Astrocyte (in vitro differentiated cells and primary cell): ENCODE results near the gene IGF2BP2. TPM values are rescaled to one million over a fixed set of nuclear protein-coding genes. Genes with fewer than 3 reads are reported as not detected.

Experiments used
- DNase-seq: peaks from one replicate; pipeline ENCODE4 v3.0.0-alpha.2; 2010; ENCODE audit warnings: low read depth
- FAIRE-seq: peaks from 2 replicates; lab custom pipeline; 2011; peaks lifted over from hg19 to GRCh38; lab: Jason Lieb, UNC
- H2AFZ ChIP-seq: 2 replicates; pipeline ENCODE4 v1.6.0; 2012; ENCODE audit warnings: low read depth, low read length, inconsistent platforms
- H3K27ac ChIP-seq: 2 replicates; pipeline ENCODE4 v1.5.1; 2011; ENCODE audit warnings: low read depth, low read length, inconsistent platforms
- H3K27me3 ChIP-seq: 2 replicates; pipeline ENCODE4 v1.6.0; 2011; ENCODE audit warnings: low read length, inconsistent platforms; ENCODE audit not compliant: insufficient read depth
- H3K36me3 ChIP-seq: 2 replicates; pipeline ENCODE4 v1.5.1; 2011; ENCODE audit warnings: low read length, inconsistent platforms; ENCODE audit not compliant: insufficient read depth
- H3K4me1 ChIP-seq: 2 replicates; pipeline ENCODE4 v1.5.1; 2011; ENCODE audit warnings: low read length, inconsistent platforms; ENCODE audit not compliant: insufficient read depth
- H3K4me2 ChIP-seq: 2 replicates; pipeline ENCODE4 v1.6.0; 2012; ENCODE audit warnings: low read length, inconsistent platforms
- H3K4me3 ChIP-seq: 2 replicates; pipeline ENCODE4 v1.5.1; 2011; ENCODE audit warnings: low read depth, mild to moderate bottlenecking, low read length, inconsistent platforms; ENCODE audit not compliant: insufficient read depth
- H3K79me2 ChIP-seq: 2 replicates; pipeline ENCODE4 v1.6.0; 2012; ENCODE audit warnings: mild to moderate bottlenecking, low read length, inconsistent platforms; ENCODE audit not compliant: insufficient read depth
- H3K9ac ChIP-seq: 2 replicates; pipeline ENCODE4 v1.6.0; 2012; ENCODE audit warnings: mild to moderate bottlenecking, low read length, inconsistent platforms
- H3K9me3 ChIP-seq: 2 replicates; pipeline ENCODE4 v1.5.1; 2012; ENCODE audit warnings: low read depth, mild to moderate bottlenecking, low read length, inconsistent platforms; ENCODE audit not compliant: insufficient read depth
- H4K20me1 ChIP-seq: 2 replicates; pipeline ENCODE4 v1.6.0; 2012; ENCODE audit warnings: low read length, inconsistent platforms; ENCODE audit not compliant: insufficient read depth
- H3K27ac Mint-ChIP-seq: one replicate; pipeline ENCODE4 v1.8.0; 2021; ENCODE audit warnings: mild to moderate bottlenecking, mixed read lengths; ENCODE audit not compliant: unreplicated experiment
- H3K27me3 Mint-ChIP-seq: one replicate; pipeline ENCODE4 v1.8.0; 2021; ENCODE audit warnings: low read depth, mixed read lengths; ENCODE audit not compliant: unreplicated experiment
- H3K36me3 Mint-ChIP-seq: one replicate; pipeline ENCODE4 v1.8.0; 2021; ENCODE audit warnings: low read depth, mixed read lengths; ENCODE audit not compliant: unreplicated experiment
- H3K4me1 Mint-ChIP-seq: one replicate; pipeline ENCODE4 v1.8.0; 2021; ENCODE audit warnings: low read depth, mixed read lengths; ENCODE audit not compliant: unreplicated experiment
- H3K4me3 Mint-ChIP-seq: one replicate; pipeline ENCODE4 v1.8.0; 2021; ENCODE audit warnings: mild to moderate bottlenecking, moderate library complexity, mixed read lengths; ENCODE audit not compliant: unreplicated experiment
- H3K9me3 Mint-ChIP-seq: one replicate; pipeline ENCODE4 v1.8.0; 2021; ENCODE audit warnings: mild to moderate bottlenecking, mixed read lengths; ENCODE audit not compliant: unreplicated experiment
- EZH2 ChIP-seq: IDR thresholded peaks from 2 replicates; pipeline ENCODE4 v1.6.1; 2012; ENCODE audit warnings: mild to moderate bottlenecking, low read length, inconsistent platforms; ENCODE audit not compliant: insufficient read depth
- total RNA-seq: library from RNA; stranded (reverse); gene quantifications from 2 replicates; pipeline ENCODE4 v1.2.1, GENCODE V29; 2021
- TF ChIP-seq, protein P1 (sequence below): IDR thresholded peaks from 2 replicates; pipeline ENCODE4 v1.5.1; 2011; ENCODE audit warnings: low read depth, mild to moderate bottlenecking, inconsistent platforms, low read length, moderate library complexity; ENCODE audit not compliant: insufficient read depth

The IGF2BP2 gene
- total RNA-seq, 1 donor from 2014 or later = 162 TPM

DNA sequence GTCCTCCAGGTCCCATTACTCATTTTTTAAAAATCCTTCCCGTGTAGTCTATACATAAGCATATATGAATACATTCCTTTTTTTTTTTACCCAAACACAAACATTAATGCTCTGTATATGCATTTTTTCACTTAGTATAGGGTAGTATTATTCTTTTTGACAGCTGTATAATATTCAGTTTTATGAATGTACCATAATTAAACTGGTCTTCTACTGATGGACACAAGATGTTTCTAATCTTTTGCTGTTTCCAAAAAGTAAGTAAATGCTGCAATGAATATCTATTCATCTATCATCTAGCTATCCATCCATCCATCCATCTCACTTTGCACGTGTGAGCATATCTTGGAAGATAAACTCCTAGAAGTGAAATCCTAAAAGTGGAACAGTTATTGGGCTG is 110.8 kb downstream of the IGF2BP2 start:
- FAIRE-seq = no peak
- Histone ChIP-seq H3K79me2 (peaks cover 92% of the 10 kb centered on the region), H3K4me3 (no peak overlapping the region), H3K9ac (no peak overlapping the region), H4K20me1 (peaks cover 60% of the 10 kb centered on the region), H3K27me3 (no peaks in the 10 kb centered on the region), H3K27ac (no peak overlapping the region), H3K4me2 (no peak overlapping the region), H3K9me3 (no peaks in the 10 kb centered on the region), H3K4me1 (peaks cover 41% of the 10 kb centered on the region), H2AFZ (no peak overlapping the region), H3K36me3 (no peaks in the 10 kb centered on the region)
- H3K4me1 Mint-ChIP-seq = peaks cover 80% of the 10 kb centered on the region
- no peak for DNase-seq
- H3K27ac Mint-ChIP-seq = no peak overlapping the region
- H3K4me3 Mint-ChIP-seq = no peak overlapping the region
- H3K36me3 Mint-ChIP-seq = peaks cover 6% of the 10 kb centered on the region
- H3K27me3 Mint-ChIP-seq = no peaks in the 10 kb centered on the region
- TF ChIP-seq EZH2 = no peak
- TF ChIP-seq, protein P1, sequence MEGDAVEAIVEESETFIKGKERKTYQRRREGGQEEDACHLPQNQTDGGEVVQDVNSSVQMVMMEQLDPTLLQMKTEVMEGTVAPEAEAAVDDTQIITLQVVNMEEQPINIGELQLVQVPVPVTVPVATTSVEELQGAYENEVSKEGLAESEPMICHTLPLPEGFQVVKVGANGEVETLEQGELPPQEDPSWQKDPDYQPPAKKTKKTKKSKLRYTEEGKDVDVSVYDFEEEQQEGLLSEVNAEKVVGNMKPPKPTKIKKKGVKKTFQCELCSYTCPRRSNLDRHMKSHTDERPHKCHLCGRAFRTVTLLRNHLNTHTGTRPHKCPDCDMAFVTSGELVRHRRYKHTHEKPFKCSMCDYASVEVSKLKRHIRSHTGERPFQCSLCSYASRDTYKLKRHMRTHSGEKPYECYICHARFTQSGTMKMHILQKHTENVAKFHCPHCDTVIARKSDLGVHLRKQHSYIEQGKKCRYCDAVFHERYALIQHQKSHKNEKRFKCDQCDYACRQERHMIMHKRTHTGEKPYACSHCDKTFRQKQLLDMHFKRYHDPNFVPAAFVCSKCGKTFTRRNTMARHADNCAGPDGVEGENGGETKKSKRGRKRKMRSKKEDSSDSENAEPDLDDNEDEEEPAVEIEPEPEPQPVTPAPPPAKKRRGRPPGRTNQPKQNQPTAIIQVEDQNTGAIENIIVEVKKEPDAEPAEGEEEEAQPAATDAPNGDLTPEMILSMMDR = no peak
- no peaks in the 10 kb centered on the region for H3K9me3 Mint-ChIP-seq

DNA sequence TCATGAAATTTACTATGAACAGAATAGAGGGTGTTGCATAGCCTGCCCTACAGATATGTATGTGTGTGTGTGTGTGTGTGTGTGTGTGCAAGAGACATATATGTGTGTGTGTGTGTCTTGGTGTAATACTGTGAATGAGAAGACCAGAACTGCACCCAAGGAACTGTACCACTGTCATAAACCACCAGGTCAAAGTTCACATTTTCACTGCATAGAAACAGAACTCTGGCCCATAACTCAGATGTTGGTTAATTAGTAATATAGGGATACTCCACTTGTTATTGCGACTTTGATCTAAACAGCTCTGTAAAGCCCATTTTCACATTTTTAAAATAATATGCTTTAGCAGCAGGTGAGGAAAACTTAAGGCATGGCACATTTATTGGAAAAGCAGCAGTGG is 111.8 kb downstream of the IGF2BP2 start:
- Mint-ChIP-seq H3K9me3 (no peaks in the 10 kb centered on the region), H3K4me1 (peaks cover 78% of the 10 kb centered on the region), H3K27me3 (no peaks in the 10 kb centered on the region), H3K4me3 (no peak overlapping the region), H3K36me3 (no peaks in the 10 kb centered on the region), H3K27ac (peak overlapping the region; percentile 78)
- H3K27me3 ChIP-seq = no peaks in the 10 kb centered on the region
- no peak overlapping the region for H3K4me2 ChIP-seq
- peaks cover 34% of the 10 kb centered on the region for H3K4me1 ChIP-seq
- H3K36me3 ChIP-seq = no peaks in the 10 kb centered on the region
- FAIRE-seq = no peak
- no peak overlapping the region for H3K4me3 ChIP-seq
- peaks cover 66% of the 10 kb centered on the region for H4K20me1 ChIP-seq
- peaks cover 93% of the 10 kb centered on the region for H3K79me2 ChIP-seq
- no peak for DNase-seq
- no peak overlapping the region for H2AFZ ChIP-seq
- no peak overlapping the region for H3K27ac ChIP-seq
- no peaks in the 10 kb centered on the region for H3K9me3 ChIP-seq
- TF ChIP-seq EZH2 = no peak
- TF ChIP-seq, protein P1 = no peak
- no peak overlapping the region for H3K9ac ChIP-seq

DNA sequence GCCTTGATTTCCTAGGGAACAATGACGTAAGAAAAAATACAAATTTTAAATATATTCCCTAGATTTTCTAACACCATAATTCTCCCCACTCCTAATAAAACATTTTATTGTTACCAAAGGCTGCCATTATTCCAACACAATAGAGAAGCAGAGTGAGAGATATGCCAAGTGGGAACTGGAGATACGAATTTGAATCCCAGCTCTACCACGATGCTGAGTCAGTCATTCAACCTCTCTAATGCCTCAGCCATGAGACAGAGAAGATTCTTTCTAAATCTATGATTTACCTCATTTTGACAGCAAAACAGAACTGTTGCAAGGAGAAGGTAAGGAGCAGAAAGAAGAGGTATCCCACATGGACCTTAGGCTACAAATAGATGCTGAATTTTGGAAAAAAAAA is 112.5 kb downstream of the IGF2BP2 start:
- no peaks in the 10 kb centered on the region for H3K27me3 ChIP-seq
- DNase-seq (no peak), FAIRE-seq (peak; percentile 79)
- H3K36me3 Mint-ChIP-seq = no peaks in the 10 kb centered on the region
- H3K27ac Mint-ChIP-seq = no peak overlapping the region
- H3K4me1 ChIP-seq = peaks cover 27% of the 10 kb centered on the region
- no peaks in the 10 kb centered on the region for H3K9me3 Mint-ChIP-seq
- no peak overlapping the region for H2AFZ ChIP-seq
- H3K4me1 Mint-ChIP-seq = peaks cover 75% of the 10 kb centered on the region
- no peaks in the 10 kb centered on the region for H3K36me3 ChIP-seq
- H4K20me1 ChIP-seq = peaks cover 64% of the 10 kb centered on the region
- H3K27ac ChIP-seq = no peak overlapping the region
- no peak overlapping the region for H3K4me2 ChIP-seq
- no peak overlapping the region for H3K4me3 ChIP-seq
- TF ChIP-seq EZH2 = no peak
- TF ChIP-seq, protein P1 = no peak
- peak overlapping the region; percentile 64 for H3K4me3 Mint-ChIP-seq
- no peaks in the 10 kb centered on the region for H3K27me3 Mint-ChIP-seq
- no peaks in the 10 kb centered on the region for H3K9me3 ChIP-seq
- peaks cover 93% of the 10 kb centered on the region for H3K79me2 ChIP-seq
- no peak overlapping the region for H3K9ac ChIP-seq
